GM12878 (cell line): ENCODE measurements around the gene DMXL2. TPM values are rescaled to one million over a fixed set of nuclear protein-coding genes. Genes with fewer than 3 reads are reported as not detected.
"Not testable (repeated sequence)": the region's sequence is repeated elsewhere in the genome, so short reads cannot be mapped to it uniquely, and the experiment has no call there.

Experiments
- ATAC-seq: fragments of 200-7000 bp; cut with Tn5 transposase; 3 replicates; pipeline ENCODE4 v1.9.1; 2020; ENCODE audit warnings: mild to moderate bottlenecking, moderate library complexity
- BruUV-seq: library from RNA; stranded (reverse); fragments of 400-500 nt; replicated peaks from 2 replicates; lab custom pipeline; 2021; lab: Mats Ljungman, UMichigan
- CTCF ChIA-PET: fragments of 300-600 bp; sonication (Branson Sonifier 250); formaldehyde crosslinking; extraction: SDS; loops from one replicate; lab custom pipeline; 2021; ENCODE audit warnings: inconsistent platforms; lab: Yijun Ruan, JAX
- POLR2A ChIA-PET: fragments of 350-600 bp; formaldehyde crosslinking; extraction: SDS; loops from one replicate; lab custom pipeline; 2021; ENCODE audit warnings: inconsistent platforms; lab: Charles Lee
- RAD21 ChIA-PET: fragments of 300-600 bp; sonication (Branson Sonifier 250); formaldehyde crosslinking; loops from one replicate; lab custom pipeline; 2023; ENCODE audit warnings: antibody characterized with exemption; ENCODE audit not compliant: unreplicated experiment; lab: Charles Lee
- SMC1A ChIA-PET: fragments of 300-600 bp; sonication (Branson Sonifier 250); formaldehyde crosslinking; loops from one replicate; lab custom pipeline; 2023; ENCODE audit not compliant: unreplicated experiment, uncharacterized antibody; lab: Charles Lee
- DNase-seq: peaks from one replicate; pipeline ENCODE4 v3.0.0-alpha.2; 2011; ENCODE audit warnings: low read depth, low spot score
- FAIRE-seq: peaks from 3 replicates; lab custom pipeline; 2011; peaks lifted over from hg19 to GRCh38; lab: Jason Lieb, UNC
- H2AFZ ChIP-seq: 2 replicates; pipeline ENCODE4 v1.6.0; 2011; ENCODE audit warnings: low read depth, low read length, control low read depth; ENCODE audit not compliant: control insufficient read depth
- H3K27ac ChIP-seq: 2 replicates; pipeline ENCODE4 v1.5.1; 2011; ENCODE audit warnings: control low read depth; ENCODE audit not compliant: control insufficient read depth, insufficient read depth
- H3K27me3 ChIP-seq, 2 experiments: replicated peaks in 1 of 2; 2 replicates each; pipeline versions ENCODE4 v1.6.0 to v1.6.1; 2011; ENCODE audit warnings: low read length in 1 of 2; ENCODE audit not compliant: control insufficient read depth in 2 of 2, insufficient read depth in 2 of 2
- H3K36me3 ChIP-seq, 2 experiments: 2 replicates each; pipeline ENCODE4 v1.5.1; 2011; ENCODE audit warnings: low read length in 1 of 2; ENCODE audit not compliant: control insufficient read depth in 2 of 2, insufficient read depth in 2 of 2
- H3K4me1 ChIP-seq: 2 replicates; pipeline ENCODE4 v1.6.1; 2011; ENCODE audit warnings: mild to moderate bottlenecking, low read length, moderate library complexity, mixed read lengths; ENCODE audit not compliant: control insufficient read depth, insufficient read depth
- H3K4me2 ChIP-seq: 2 replicates; pipeline ENCODE4 v1.6.0; 2011; ENCODE audit warnings: control low read depth; ENCODE audit not compliant: control insufficient read depth, insufficient read depth
- H3K4me3 ChIP-seq: fragments of 200-600 bp; sonication (generic); 2 replicates; pipeline ENCODE4 v1.5.1; 2016
- H3K79me2 ChIP-seq: 2 replicates; pipeline ENCODE4 v1.6.0; 2011; ENCODE audit warnings: low read length; ENCODE audit not compliant: control insufficient read depth, insufficient read depth
- H3K9ac ChIP-seq: 2 replicates; pipeline ENCODE4 v1.8.0; 2011; ENCODE audit warnings: low read length, control low read depth, mixed read lengths; ENCODE audit not compliant: control insufficient read depth, insufficient read depth
- H3K9me3 ChIP-seq: replicated peaks from 3 replicates; pipeline ENCODE4 v1.5.1; 2011; ENCODE audit warnings: mild to moderate bottlenecking, low read length; ENCODE audit not compliant: control insufficient read depth, insufficient read depth
- H4K20me1 ChIP-seq: 2 replicates; pipeline ENCODE4 v1.6.0; 2011; ENCODE audit not compliant: control insufficient read depth, insufficient read depth
- EZH2 ChIP-seq: IDR thresholded peaks from 2 replicates; pipeline ENCODE4 v1.6.1; 2012; ENCODE audit warnings: low read depth, mild to moderate bottlenecking, control low read depth, inconsistent platforms, low read length, borderline replicate concordance; ENCODE audit not compliant: control insufficient read depth
- GATAD2B ChIP-seq: fragments of 450-650 bp; conservative IDR thresholded peaks from 2 replicates; pipeline ENCODE4 v1.6.1; 2017; ENCODE audit warnings: low read depth, mild to moderate bottlenecking, moderate library complexity
- HDAC6 ChIP-seq: fragments of 200-600 bp; sonication (generic); IDR thresholded peaks from one replicate; pipeline ENCODE4 v1.8.0; 2017; ENCODE audit warnings: antibody characterized with exemption; ENCODE audit not compliant: unreplicated experiment
- MEF2A ChIP-seq: IDR thresholded peaks from 2 replicates; pipeline ENCODE4 v1.6.1; 2011; ENCODE audit warnings: low read depth, mild to moderate bottlenecking, low read length, moderate library complexity; ENCODE audit not compliant: insufficient read depth
- NBN ChIP-seq: fragments of 450-650 bp; IDR thresholded peaks from 2 replicates; pipeline ENCODE4 v1.6.1; 2016
- RAD21 ChIP-seq: IDR thresholded peaks from 2 replicates; pipeline ENCODE4 v1.6.1; 2011; ENCODE audit warnings: mild to moderate bottlenecking, low read depth, low read length, moderate library complexity; ENCODE audit not compliant: insufficient read depth
- SMARCA5 ChIP-seq: fragments of 450-650 bp; IDR thresholded peaks from 2 replicates; pipeline ENCODE4 v1.6.1; 2017; ENCODE audit warnings: mild to moderate bottlenecking
- SMC3 ChIP-seq: IDR thresholded peaks from 2 replicates; pipeline ENCODE4 v1.6.1; 2011; ENCODE audit warnings: low read length, improper control_type of control experiment, borderline replicate concordance
- WGBS: methylation state at CpG from one replicate; pipeline ENCODE4 v1.1.6; 2016; ENCODE audit warnings: low lambda C conversion rate; ENCODE audit not compliant: insufficient replicate concordance, insufficient coverage; ENCODE audit errors: missing lambda C conversion rate; 5-methylcytosine and 5-hydroxymethylcytosine counted together
- in situ Hi-C: fragments of 300-500 bp; cut with MboI; formaldehyde crosslinking; loops from 9 replicates; pipeline ENCODE4 v1.14.3; 2018; ENCODE audit warnings: mixed read lengths
- intact Hi-C: fragments of 100-400 bp; cut with micrococcal nuclease; formaldehyde crosslinking; loops from one replicate; pipeline ENCODE4 v1.14.2; 2022; ENCODE audit not compliant: unreplicated experiment
- polyA plus RNA-seq, 11 experiments: library from polyadenylated mRNA; depleted of rRNA in 4 of 11; unstranded in 6 of 11; stranded (reverse) in 5 of 11; fragments of >200 nt; fragmentation: Nextera tagmentation in 4 of 11; fragmentation: Illumina TruSeq in 1 of 11; extraction: Ambion mirVana in 4 of 11; extraction: Trizol in 1 of 11; gene quantifications; 1 replicate in 1 of 11; 2 replicates in 10 of 11; pipeline versions ENCODE4 v1.2.1 to v1.2.3, GENCODE V29; 2011 to 2016; ENCODE audit warnings: inconsistent platforms in 2 of 11, missing spikeins in 2 of 11, low read depth in 1 of 11
- total RNA-seq, 4 experiments: library from RNA; depleted of rRNA in 3 of 4; stranded (reverse); fragments of >200 nt in 3 of 4; fragmentation: Illumina TruSeq in 1 of 4; extraction: Trizol in 1 of 4; gene quantifications; 2 replicates each; pipeline versions ENCODE4 v1.2.1 to v1.2.3, GENCODE V29; 2013 to 2021
- TF ChIP-seq, protein P1 (sequence below): fragments of 450-650 bp; IDR thresholded peaks from 2 replicates; pipeline ENCODE4 v1.6.1; 2017; ENCODE audit warnings: mild to moderate bottlenecking, low read depth, inconsistent platforms; ENCODE audit not compliant: poor library complexity, severe bottlenecking
- TF ChIP-seq, protein P2 (sequence below), 3 experiments: IDR thresholded peaks in 2 of 3; conservative IDR thresholded peaks in 1 of 3; 2 replicates each; pipeline ENCODE4 v1.5.1; 2011; ENCODE audit warnings: low read depth in 3 of 3, low read length in 3 of 3, mild to moderate bottlenecking in 3 of 3, control low read depth in 2 of 3, moderate library complexity in 2 of 3, inconsistent platforms in 1 of 3, mixed read lengths in 1 of 3; ENCODE audit not compliant: control insufficient read depth in 2 of 3, insufficient read depth in 1 of 3; ENCODE audit errors: extremely low read depth in 1 of 3

Gene DMXL2
- total and polyA plus RNA-seq, 10 of the 15 experiments (the other 5 are each of a cell fraction or from before 2014, with no cell fraction given), result 8.5 to 32.1 (median 22.0) TPM

DNA sequence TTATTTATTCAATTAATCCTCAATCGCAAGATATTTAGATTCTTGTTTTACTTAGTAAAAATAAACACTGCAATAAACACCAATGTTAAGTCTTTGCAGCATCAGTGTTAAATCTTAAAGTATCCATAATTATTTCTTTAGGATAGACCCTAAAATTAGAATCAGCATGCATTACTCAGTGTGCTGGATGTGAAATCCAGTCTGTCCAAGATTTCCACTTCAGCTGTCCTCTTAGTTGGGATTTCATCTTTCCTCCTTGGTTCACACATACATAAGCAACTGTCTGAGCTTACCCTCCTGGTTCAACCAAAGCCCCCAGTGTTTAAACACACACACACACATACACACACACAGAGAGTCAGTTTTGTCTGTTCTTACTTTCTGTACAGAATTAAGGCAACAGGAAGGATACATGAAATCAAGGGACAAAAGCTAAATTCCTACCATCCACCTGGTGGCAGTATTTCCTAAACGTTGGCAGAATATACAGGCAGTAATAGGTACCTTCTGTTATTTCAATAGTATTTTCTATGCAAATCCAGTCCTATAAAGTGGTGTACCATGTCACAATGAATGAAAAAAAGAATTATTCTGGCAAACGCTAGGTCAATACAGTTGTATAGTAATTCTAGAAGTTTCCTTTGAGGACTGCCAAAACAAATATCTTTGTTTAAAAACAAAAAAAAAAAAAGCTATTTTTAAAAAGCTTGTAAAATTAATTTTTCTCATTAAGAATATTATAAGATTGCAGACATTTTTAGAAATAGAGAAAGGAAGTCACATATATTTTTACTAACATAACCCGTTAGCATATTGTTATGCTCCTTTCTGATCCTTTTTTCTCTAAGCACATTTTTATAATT lies 27.3 kb upstream of the DMXL2 start:
- RAD21 ChIA-PET, result interaction anchor here (0.6 to 6.3 kb wide), 29 partner anchors 8 to 577 kb away, joined by 3 to 232 read pairs (median 4); partner anchors contain the start of genes DMXL2 and LYSMD2
- H4K20me1 ChIP-seq, result no peaks in the 10 kb centered on the region
- H3K9me3 ChIP-seq, result no peaks in the 10 kb centered on the region
- FAIRE-seq, result peak; percentile 99
- peak; percentile 63 for DNase-seq
- CTCF ChIA-PET, result interaction anchor here (0.6 to 7.6 kb wide), 52 partner anchors 9 to 1086 kb away, joined by 3 to 314 read pairs (median 5); partner anchors contain the start of genes DMXL2, LYSMD2 and SCG3
- peaks cover 3% of the 10 kb centered on the region; the same call in 1 of the 2 replicates for H3K4me1 ChIP-seq
- BruUV-seq, result no TSS peak
- no peak overlapping the region for H3K27ac ChIP-seq
- POLR2A ChIA-PET, result interaction anchor here (0.6 to 1.0 kb wide), 3 partner anchors 88 to 358 kb away, joined by 3 to 6 read pairs (median 3); partner anchors contain the start of gene LYSMD2
- ATAC-seq, result peak; percentile 96
- no peak overlapping the region for H3K9ac ChIP-seq
- no peak overlapping the region for H2AFZ ChIP-seq
- no peaks in the 10 kb centered on the region for H3K36me3 ChIP-seq
- TF ChIP-seq GATAD2B, result no peak
- peak; percentile 99 for TF ChIP-seq RAD21
- TF ChIP-seq, protein P1, sequence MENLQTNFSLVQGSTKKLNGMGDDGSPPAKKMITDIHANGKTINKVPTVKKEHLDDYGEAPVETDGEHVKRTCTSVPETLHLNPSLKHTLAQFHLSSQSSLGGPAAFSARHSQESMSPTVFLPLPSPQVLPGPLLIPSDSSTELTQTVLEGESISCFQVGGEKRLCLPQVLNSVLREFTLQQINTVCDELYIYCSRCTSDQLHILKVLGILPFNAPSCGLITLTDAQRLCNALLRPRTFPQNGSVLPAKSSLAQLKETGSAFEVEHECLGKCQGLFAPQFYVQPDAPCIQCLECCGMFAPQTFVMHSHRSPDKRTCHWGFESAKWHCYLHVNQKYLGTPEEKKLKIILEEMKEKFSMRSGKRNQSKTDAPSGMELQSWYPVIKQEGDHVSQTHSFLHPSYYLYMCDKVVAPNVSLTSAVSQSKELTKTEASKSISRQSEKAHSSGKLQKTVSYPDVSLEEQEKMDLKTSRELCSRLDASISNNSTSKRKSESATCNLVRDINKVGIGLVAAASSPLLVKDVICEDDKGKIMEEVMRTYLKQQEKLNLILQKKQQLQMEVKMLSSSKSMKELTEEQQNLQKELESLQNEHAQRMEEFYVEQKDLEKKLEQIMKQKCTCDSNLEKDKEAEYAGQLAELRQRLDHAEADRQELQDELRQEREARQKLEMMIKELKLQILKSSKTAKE, result peak; percentile 39
- 0 out of 2 replicates have a peak, but pooled peaks have one; percentile 12 for TF ChIP-seq SMARCA5
- TF ChIP-seq, protein P2, sequence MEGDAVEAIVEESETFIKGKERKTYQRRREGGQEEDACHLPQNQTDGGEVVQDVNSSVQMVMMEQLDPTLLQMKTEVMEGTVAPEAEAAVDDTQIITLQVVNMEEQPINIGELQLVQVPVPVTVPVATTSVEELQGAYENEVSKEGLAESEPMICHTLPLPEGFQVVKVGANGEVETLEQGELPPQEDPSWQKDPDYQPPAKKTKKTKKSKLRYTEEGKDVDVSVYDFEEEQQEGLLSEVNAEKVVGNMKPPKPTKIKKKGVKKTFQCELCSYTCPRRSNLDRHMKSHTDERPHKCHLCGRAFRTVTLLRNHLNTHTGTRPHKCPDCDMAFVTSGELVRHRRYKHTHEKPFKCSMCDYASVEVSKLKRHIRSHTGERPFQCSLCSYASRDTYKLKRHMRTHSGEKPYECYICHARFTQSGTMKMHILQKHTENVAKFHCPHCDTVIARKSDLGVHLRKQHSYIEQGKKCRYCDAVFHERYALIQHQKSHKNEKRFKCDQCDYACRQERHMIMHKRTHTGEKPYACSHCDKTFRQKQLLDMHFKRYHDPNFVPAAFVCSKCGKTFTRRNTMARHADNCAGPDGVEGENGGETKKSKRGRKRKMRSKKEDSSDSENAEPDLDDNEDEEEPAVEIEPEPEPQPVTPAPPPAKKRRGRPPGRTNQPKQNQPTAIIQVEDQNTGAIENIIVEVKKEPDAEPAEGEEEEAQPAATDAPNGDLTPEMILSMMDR (IDR thresholded peaks at IDR 0.05 in 2 of 3, conservative IDR thresholded peaks at IDR 0.05 in 1 of 3; ENCODE audit: control insufficient read depth in 2 of 3, extremely low read depth in 1 of 3, insufficient read depth in 1 of 3, low read depth in 3 of 3, low read length in 3 of 3), result peak; percentile 60 to 85 (median 69)
- TF ChIP-seq SMC3, result peak; percentile 97
- TF ChIP-seq HDAC6, result no peak
- TF ChIP-seq EZH2, result no peak
- peak; percentile 41; the same call in 1 of the 2 replicates for TF ChIP-seq MEF2A
- 0 out of 2 replicates have a peak, but pooled peaks have one; percentile 17 for TF ChIP-seq NBN
- no peak overlapping the region for H3K4me3 ChIP-seq
- in situ Hi-C loops (no loop called here), intact Hi-C loops (loop anchor here (1.0 kb wide), 3 partner anchors 81 to 127 kb away; no protein-coding TSS in a partner anchor)
- H3K4me2 ChIP-seq, result no peak overlapping the region
- SMC1A ChIA-PET, result interaction anchor here (0.6 to 9.1 kb wide), 34 partner anchors 8 to 194 kb away, joined by 3 to 170 read pairs (median 4); partner anchors contain the start of gene LYSMD2
- H3K27me3 ChIP-seq, result 0 out of 4 replicates have a peak, but pooled peaks cover 0 to 2% of the 10 kb centered on the region in 2 experiments
- 24% methylated on average over 4 of the region's 4 CpGs for WGBS
- no peaks in the 10 kb centered on the region for H3K79me2 ChIP-seq

DNA sequence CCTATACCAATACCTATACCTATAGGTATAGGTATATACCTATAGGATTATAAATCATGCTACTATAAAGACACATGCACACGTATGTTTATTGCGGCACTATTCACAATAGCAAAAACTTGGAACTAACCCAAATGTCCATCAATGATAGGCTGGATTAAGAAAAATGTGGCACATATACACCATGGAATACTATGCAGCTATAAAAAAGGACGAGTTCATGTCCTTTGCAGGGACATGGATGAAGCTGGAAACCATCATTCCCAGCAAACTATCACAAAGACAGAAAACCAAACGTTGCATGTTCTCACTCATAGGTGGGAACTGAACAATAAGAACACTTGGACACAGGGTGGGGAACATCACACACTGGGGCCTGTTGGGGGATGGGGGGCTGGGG lies 26.1 kb upstream of the DMXL2 start:
- H2AFZ ChIP-seq, H3K4me2 ChIP-seq, H3K27ac ChIP-seq, POLR2A ChIA-PET, H4K20me1 ChIP-seq, DNase-seq, BruUV-seq, intact Hi-C loops, H3K79me2 ChIP-seq, H3K9ac ChIP-seq, H3K27me3 ChIP-seq, in situ Hi-C loops, H3K9me3 ChIP-seq, FAIRE-seq, H3K4me1 ChIP-seq, ATAC-seq, H3K4me3 ChIP-seq, H3K36me3 ChIP-seq: not testable (repeated sequence)
- 63% methylated on average over 4 of the region's 4 CpGs for WGBS
- ChIA-PET SMC1A (interaction anchor here (0.7 to 9.1 kb wide), 5 partner anchors 83 to 132 kb away, joined by 3 to 170 read pairs (median 5); no protein-coding TSS in a partner anchor), CTCF (interaction anchor here (0.7 to 7.6 kb wide), 5 partner anchors 86 to 126 kb away, joined by 3 to 314 read pairs (median 6); partner anchors contain the start of gene LYSMD2), RAD21 (interaction anchor here (1.8 to 6.3 kb wide), 3 partner anchors 62 to 135 kb away, joined by 5 to 232 read pairs (median 7); no protein-coding TSS in a partner anchor)
